ENCODE measurements around the gene TMEM248.
"Not testable (repeated sequence)": the region's sequence is repeated elsewhere in the genome, so short reads cannot be mapped to it uniquely, and the experiment has no call there.

DNA sequence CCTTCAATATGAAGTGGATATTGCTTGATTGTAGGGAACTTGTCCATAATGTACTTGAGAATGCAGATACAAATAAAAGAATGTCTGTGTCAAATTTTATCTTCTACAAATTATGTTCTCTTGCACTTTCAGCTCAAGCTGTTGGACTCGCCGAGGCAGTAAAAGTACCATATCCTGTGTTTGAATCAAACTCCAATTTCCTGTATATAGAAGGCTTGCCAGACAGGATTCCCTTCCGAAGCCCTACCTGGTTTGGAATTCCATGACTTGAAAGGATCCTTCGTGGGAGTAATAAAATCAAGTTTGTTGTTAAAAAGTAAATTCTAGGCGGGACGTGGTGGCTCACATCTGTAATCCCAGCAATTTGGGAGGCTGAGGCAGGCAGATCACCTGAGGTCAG is 40.4 kb upstream of the TMEM248 start:
- TF ChIP-seq MAX (IDR thresholded peaks at IDR 0.05; ENCODE audit: insufficient read depth, insufficient read length); MYC (IDR thresholded peaks at IDR 0.05; ENCODE audit: low read depth, low read length); POLR2A (IDR thresholded peaks at IDR 0.05; ENCODE audit: low read depth, low read length); CTCF (IDR thresholded peaks at IDR 0.05; ENCODE audit: extremely low read depth in 1 of 2, insufficient read depth in 1 of 2, low read depth in 1 of 2, low read length in 2 of 2); POLR2AphosphoS5 (IDR thresholded peaks at IDR 0.05; ENCODE audit: insufficient read depth, low read depth, low read length); JUN (IDR thresholded peaks at IDR 0.05; ENCODE audit: borderline replicate concordance, insufficient read depth, insufficient read length, low read depth): not testable (repeated sequence)
